Iris pigment epithelial cell (primary cell): ENCODE data around the gene UVSSA.

Experiments used
- DNase-seq: peaks from one replicate; pipeline ENCODE4 v3.0.0-alpha.2; 2011; ENCODE audit warnings: low read depth

The UVSSA gene

GRCh38 chr4:1407657-1408333, 60.8 kb downstream of the UVSSA start:
- no peak for DNase-seq

GRCh38 chr4:1408418-1408817, 61.4 kb downstream of the UVSSA start:
- DNase-seq: no peak

- no peak for DNase-seq
Measured at GRCh38 chr4:1409079-1409478, 62.1 kb downstream of the UVSSA start.

- no peak for DNase-seq
Measured at GRCh38 chr4:1409491-1410425, 62.8 kb downstream of the UVSSA start.

GRCh38 chr4:1410491-1411325, 63.7 kb downstream of the UVSSA start:
- DNase-seq: peak; percentile 28

- DNase-seq: no peak
Measured at GRCh38 chr4:1411436-1412375, 64.7 kb downstream of the UVSSA start.

- DNase-seq: no peak
Measured at GRCh38 chr4:1412376-1413203, 65.6 kb downstream of the UVSSA start.

GRCh38 chr4:1413204-1413663, 66.2 kb downstream of the UVSSA start:
- no peak for DNase-seq

GRCh38 chr4:1413687-1414479, 66.9 kb downstream of the UVSSA start:
- DNase-seq: no peak

GRCh38 chr4:1414831-1415680, 68.0 kb downstream of the UVSSA start:
- no peak for DNase-seq

GRCh38 chr4:1415681-1415981, 68.6 kb downstream of the UVSSA start:
- no peak for DNase-seq

GRCh38 chr4:1416051-1416947, 69.3 kb downstream of the UVSSA start:
- no peak for DNase-seq

- DNase-seq: no peak
Measured at GRCh38 chr4:1416948-1417260, 69.9 kb downstream of the UVSSA start.

GRCh38 chr4:1417522-1418390, 70.7 kb downstream of the UVSSA start:
- no peak for DNase-seq

GRCh38 chr4:1418494-1419285, 71.7 kb downstream of the UVSSA start:
- DNase-seq: no peak

GRCh38 chr4:1419708-1420107, 72.7 kb downstream of the UVSSA start:
- no peak for DNase-seq
